Pancreas (tissue), 10 donors: Measurements from ENCODE around the gene TRIOBP. TPM values are rescaled to one million over a fixed set of nuclear protein-coding genes. Genes with fewer than 3 reads are reported as not detected.
"Not testable (repeated sequence)": the region's sequence is repeated elsewhere in the genome, so short reads cannot be mapped to it uniquely, and the experiment has no call there.

ENCODE experiments used
- ATAC-seq, 4 donors: fragments of 200-7000 bp; cut with Tn5 transposase; one replicate each; pipeline versions ENCODE4 v1.8.0 to v1.9.1; 2020; ENCODE audit warnings: mild to moderate bottlenecking in 4 of 4, moderate library complexity in 4 of 4
- DNase-seq, 6 donors: peaks; one replicate each; pipeline ENCODE4 v3.0.0-alpha.2; 2020
- FAIRE-seq: peaks from 2 replicates; lab custom pipeline; 2012; peaks lifted over from hg19 to GRCh38; lab: Jason Lieb, UNC
- H3K27ac ChIP-seq, 4 donors: fragments of 200-600 bp; sonication (generic); 1 replicate in 3 of 4; 2 replicates in 1 of 4; pipeline versions ENCODE4 v1.5.0 to v1.8.0; 2020
- H3K27me3 ChIP-seq, 4 donors: fragments of 200-600 bp; one replicate each; pipeline ENCODE4 v1.8.0; 2021
- H3K36me3 ChIP-seq, 3 donors: fragments of 200-600 bp; sonication (generic) in 1 of 3; one replicate each; pipeline versions ENCODE4 v1.5.0 to v1.8.0; 2020 to 2021
- H3K4me1 ChIP-seq, 3 donors: fragments of 200-600 bp; one replicate each; pipeline ENCODE4 v1.8.0; 2021
- H3K4me3 ChIP-seq, 4 donors: fragments of 200-600 bp; sonication (generic) in 2 of 4; one replicate each; pipeline versions ENCODE4 v1.5.0 to v1.8.0; 2020 to 2021
- H3K9me3 ChIP-seq, 4 donors: fragments of 200-600 bp; one replicate each; pipeline ENCODE4 v1.8.0; 2021
- WGBS, 2 donors: extraction: QIAGEN DNeasy Blood & Tissue Kit; methylation state at CpG; one replicate each; pipeline ENCODE4 v1.1.7; 2013; 5-methylcytosine and 5-hydroxymethylcytosine counted together
- intact Hi-C, 3 donors: fragments of 100-400 bp; cut with DNase I; formaldehyde crosslinking; loops; one replicate each; pipeline versions ENCODE4 v1.11.1 to v1.14.2; 2022
- polyA plus RNA-seq, 2 donors: library from polyadenylated mRNA; stranded (reverse); fragments of 200-250 nt; gene quantifications; one replicate each; pipeline ENCODE4 v1.2.3, GENCODE V29; 2013
- total RNA-seq, 6 donors: library from RNA; stranded (reverse); fragmentation: NEBNext Ultra II Directional in 4 of 6; extraction: Animal tissue kit (Norgen Biotek cat#: 25700) in 4 of 6; gene quantifications; one replicate each; pipeline versions ENCODE4 v1.2.1 to v1.2.4, GENCODE V29; 2021 to 2023
- TF ChIP-seq, protein P1 (sequence below), 4 donors: fragments of 200-600 bp; sonication (generic) in 3 of 4; IDR thresholded peaks; one replicate each; pipeline versions ENCODE4 v1.5.0 to v1.8.0; 2021; ENCODE audit warnings: antibody characterized with exemption in 4 of 4
- donor health status: healthy with polysubstance abuse.
- donor health status: DM: no; HTN: no; CAD: no; lungs with moderate emphysema.
- donor health status: DM: no; HTN: no; CAD: no.
- donor health status: control.
- donor health status: control.
- donor health status: Bipolar disorder and iron deficiency.
- donor health status: DM: yes; HTN: yes; CAD: no.
- donor health status: DM: no; HTN: no; CAD: no.
- donor health status: DM: no; HTN: no; CAD: no.
- donor health status: DM: yes; HTN: yes; CAD: no.

Gene TRIOBP
- total and polyA plus RNA-seq, 8 donors, result 17.4 to 36.6 (median 24.1) TPM

DNA sequence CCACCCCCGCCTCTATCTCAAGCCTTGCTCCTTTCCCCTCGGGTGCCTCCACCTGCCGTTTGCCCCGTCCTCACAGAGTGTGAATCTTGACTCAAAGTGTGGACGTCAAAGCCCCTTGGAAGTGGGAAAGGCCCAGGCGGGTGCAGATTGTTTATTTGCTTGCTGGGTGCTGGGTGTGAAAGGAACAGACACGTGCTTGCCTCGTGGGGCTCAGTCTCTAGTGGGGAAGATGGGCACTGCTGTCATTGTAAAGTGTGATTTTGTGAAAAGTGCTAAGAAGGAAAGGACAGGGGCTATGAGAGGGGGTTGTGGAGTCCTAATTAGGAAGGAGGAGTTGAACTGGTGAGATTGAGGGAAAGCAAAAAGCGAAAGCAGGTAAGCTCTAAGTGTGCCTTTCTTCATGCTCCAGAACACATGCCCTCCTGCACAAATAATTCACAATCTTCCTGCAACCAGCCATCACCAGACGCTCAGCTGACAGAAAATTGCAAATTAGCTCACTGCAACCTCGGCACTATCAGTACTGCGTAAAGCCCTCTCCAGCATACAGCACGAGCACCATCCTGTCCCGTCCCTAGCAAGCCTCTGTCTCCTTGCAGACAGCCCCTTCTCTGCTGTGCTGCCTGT is 101.1 kb downstream of the TRIOBP start:
- ATAC-seq (no peak), DNase-seq (no peak), FAIRE-seq (no peak)
- H3K4me3 ChIP-seq, result no peak overlapping the region
- WGBS, 2 donors, result 68 to 72% methylated on average over 14 of the region's 14 CpGs
- H3K9me3 ChIP-seq, result no peaks in the 10 kb centered on the region
- H3K27ac ChIP-seq, result no peak overlapping the region
- no peaks in the 10 kb centered on the region for H3K4me1 ChIP-seq
- H3K36me3 ChIP-seq, result no peaks in the 10 kb centered on the region
- no peaks in the 10 kb centered on the region for H3K27me3 ChIP-seq
- intact Hi-C loops, result loop anchor here in 1 of 3 donors (10.0 kb wide), 1 partner anchor 153 kb away; no protein-coding TSS in a partner anchor
- TF ChIP-seq, protein P1, sequence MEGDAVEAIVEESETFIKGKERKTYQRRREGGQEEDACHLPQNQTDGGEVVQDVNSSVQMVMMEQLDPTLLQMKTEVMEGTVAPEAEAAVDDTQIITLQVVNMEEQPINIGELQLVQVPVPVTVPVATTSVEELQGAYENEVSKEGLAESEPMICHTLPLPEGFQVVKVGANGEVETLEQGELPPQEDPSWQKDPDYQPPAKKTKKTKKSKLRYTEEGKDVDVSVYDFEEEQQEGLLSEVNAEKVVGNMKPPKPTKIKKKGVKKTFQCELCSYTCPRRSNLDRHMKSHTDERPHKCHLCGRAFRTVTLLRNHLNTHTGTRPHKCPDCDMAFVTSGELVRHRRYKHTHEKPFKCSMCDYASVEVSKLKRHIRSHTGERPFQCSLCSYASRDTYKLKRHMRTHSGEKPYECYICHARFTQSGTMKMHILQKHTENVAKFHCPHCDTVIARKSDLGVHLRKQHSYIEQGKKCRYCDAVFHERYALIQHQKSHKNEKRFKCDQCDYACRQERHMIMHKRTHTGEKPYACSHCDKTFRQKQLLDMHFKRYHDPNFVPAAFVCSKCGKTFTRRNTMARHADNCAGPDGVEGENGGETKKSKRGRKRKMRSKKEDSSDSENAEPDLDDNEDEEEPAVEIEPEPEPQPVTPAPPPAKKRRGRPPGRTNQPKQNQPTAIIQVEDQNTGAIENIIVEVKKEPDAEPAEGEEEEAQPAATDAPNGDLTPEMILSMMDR (IDR thresholded peaks at IDR 0.05), result no peak

DNA sequence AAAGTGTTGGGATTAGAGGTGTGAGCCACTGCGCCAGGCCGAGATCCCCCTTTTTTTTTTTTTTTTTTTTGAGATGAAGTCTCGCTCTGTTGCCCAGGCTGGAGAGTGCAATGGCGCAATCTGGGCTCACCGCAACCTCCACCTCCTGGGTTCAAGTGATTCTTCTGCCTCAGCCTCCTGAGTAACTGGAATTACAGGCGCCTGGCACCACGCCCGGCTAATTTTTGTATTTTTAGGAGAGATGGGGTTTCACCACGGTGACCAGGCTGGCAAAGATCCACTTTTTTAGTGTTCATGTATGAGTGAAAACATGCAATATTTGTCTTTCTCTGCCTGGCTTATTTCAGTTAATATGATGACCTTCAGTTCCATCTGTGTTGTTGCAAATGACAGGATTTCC is 103.1 kb downstream of the TRIOBP start:
- intact Hi-C loops, result loop anchor here in 1 of 3 donors (10.0 kb wide), 1 partner anchor 155 kb away; no protein-coding TSS in a partner anchor
- H3K27ac ChIP-seq, result not testable (repeated sequence)
- 73 to 84% methylated on average over 7 to 9 of the region's 9 CpGs for WGBS, 2 donors

DNA sequence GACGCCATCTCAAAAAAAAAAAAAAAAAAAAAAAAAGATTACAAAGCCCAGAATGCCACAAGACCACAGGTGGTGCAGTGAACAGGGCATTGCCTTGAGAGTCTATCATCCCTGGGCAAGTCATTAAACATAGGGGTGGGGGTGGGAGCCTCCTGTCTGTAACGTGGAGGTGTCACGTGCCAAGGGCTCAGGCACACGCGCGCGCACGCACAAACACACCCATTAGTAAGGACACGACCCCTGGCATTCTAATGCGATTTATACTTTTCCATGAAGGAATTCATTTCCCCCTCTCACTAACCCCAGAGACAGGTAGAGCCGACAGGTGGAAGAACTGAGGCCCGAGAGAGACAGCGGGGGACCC is 105.1 kb downstream of the TRIOBP start:
- TF ChIP-seq, protein P1 (IDR thresholded peaks at IDR 0.05), result no peak
- H3K9me3 ChIP-seq, result no peaks in the 10 kb centered on the region
- ATAC-seq (peak; percentile 9 to 41 (median 16)), FAIRE-seq (no peak), DNase-seq (peak in 1 of 6 donors; percentile 59)
- 0 to 2% methylated on average over 13 of the region's 13 CpGs for WGBS, 2 donors
- H3K27ac ChIP-seq, result peak overlapping the region; percentile 70 to 89 (median 79)
- no peaks in the 10 kb centered on the region for H3K36me3 ChIP-seq
- H3K4me3 ChIP-seq, result peak overlapping the region; percentile 41 to 61 (median 56)
- intact Hi-C loops, result no loop called here
- H3K4me1 ChIP-seq, result no peaks in the 10 kb centered on the region
- no peaks in the 10 kb centered on the region for H3K27me3 ChIP-seq

More for the DNA sequence above, 103.1 kb downstream of the TRIOBP start:
- not testable (repeated sequence) for H3K27me3 ChIP-seq, DNase-seq, H3K4me3 ChIP-seq, H3K4me1 ChIP-seq, ATAC-seq, H3K36me3 ChIP-seq, H3K9me3 ChIP-seq, FAIRE-seq

DNA sequence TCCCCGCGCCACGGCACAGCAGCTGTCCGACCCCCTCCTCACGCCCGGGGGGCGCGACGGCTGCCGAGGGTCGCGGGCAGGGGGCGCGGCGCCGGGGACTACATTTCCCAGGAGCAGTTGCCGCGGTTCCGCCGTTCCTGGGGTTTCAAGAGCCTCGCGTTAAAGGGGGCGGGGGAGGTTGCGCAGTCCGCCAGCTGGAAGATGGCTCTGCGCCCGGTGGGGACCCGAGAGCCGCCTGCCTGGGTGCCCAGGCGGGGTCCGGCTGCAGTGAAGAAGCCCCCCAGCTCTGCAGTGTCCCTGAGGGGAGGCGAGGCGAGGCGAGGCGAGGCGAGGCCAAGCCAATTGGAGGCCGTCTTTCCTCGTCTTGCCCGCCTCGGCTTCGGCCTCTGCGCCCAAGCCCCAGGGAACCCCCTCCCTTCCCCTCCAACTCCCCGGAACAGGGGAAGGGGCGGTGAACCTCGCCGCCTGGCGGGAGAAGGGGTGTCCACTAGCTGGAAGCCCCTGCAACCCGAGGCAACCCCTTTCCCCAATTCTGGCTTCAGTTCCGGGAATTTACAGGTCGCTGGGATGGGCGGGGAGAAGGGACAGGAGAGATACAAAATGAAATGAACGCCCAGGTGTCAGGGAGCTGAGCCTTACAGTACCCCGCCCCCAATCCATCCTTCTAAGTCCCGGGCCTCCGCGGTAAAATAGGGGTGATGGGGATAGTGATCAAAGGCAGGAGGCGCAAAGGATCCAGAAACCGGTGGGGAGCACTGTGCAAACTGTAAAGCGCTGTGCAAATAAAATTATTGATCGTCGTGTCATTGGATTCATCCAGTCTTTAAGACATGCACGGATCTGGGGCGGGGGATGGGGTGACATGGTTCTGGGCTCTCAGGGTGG is 105.7 kb downstream of the TRIOBP start:
- Histone ChIP-seq H3K36me3 (no peaks in the 10 kb centered on the region), H3K27ac (peak overlapping the region; percentile 70 to 89 (median 79)), H3K4me3 (peak overlapping the region; percentile 41 to 61 (median 56)), H3K27me3 (no peaks in the 10 kb centered on the region), H3K4me1 (no peaks in the 10 kb centered on the region), H3K9me3 (no peaks in the 10 kb centered on the region)
- no peak for FAIRE-seq
- intact Hi-C loops, result no loop called here
- ATAC-seq, result peak; percentile 39 to 63 (median 51)
- 1% methylated on average over 51 to 63 of the region's 63 CpGs for WGBS, 2 donors
- TF ChIP-seq, protein P1 (IDR thresholded peaks at IDR 0.05), result no peak
- DNase-seq, result peak; percentile 66 to 86 (median 72)

DNA sequence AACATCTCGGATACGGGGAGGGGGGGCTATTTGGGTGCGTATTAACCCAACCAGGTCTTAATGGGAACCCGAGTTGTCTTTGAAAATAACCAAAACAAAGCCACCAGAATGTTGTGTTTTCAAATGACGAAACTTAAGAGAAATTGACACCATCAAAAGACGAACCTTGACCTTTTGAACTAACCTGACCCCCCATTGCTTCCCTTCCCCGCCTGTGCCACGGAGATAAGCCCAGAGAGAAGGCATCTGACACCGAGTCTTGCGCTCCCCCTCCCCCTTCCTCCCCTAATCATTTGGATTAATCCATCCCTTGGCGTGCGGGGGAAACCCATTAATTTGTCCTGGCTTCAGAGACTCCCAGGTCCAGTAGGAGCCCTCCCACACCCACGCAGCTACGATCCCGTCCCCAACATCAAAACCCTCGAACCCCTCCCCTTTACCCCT is 106.4 kb downstream of the TRIOBP start:
- Histone ChIP-seq H3K27me3 (no peaks in the 10 kb centered on the region), H3K27ac (peak overlapping the region in 3 of 4 donors; percentile 78 to 89 (median 80)), H3K4me1 (no peaks in the 10 kb centered on the region), H3K36me3 (no peaks in the 10 kb centered on the region), H3K4me3 (peak overlapping the region in 2 of 4 donors; percentile 56 to 61), H3K9me3 (no peaks in the 10 kb centered on the region)
- intact Hi-C loops, result no loop called here
- WGBS, 2 donors, result 19 to 20% methylated on average over 16 of the region's 16 CpGs
- DNase-seq (no peak), ATAC-seq (no peak), FAIRE-seq (no peak)
- TF ChIP-seq, protein P1 (IDR thresholded peaks at IDR 0.05), result no peak
